Tibial artery (tissue), 4 donors: ENCODE results near the gene FDXACB1.

ENCODE experiments used
- DNase-seq, 2 donors: peaks; one replicate each; pipeline ENCODE4 v3.0.0-alpha.2; 2019
- H3K27ac ChIP-seq, 2 donors: fragments of 200-600 bp; sonication (generic) in 1 of 2; 1 replicate in 1 of 2; 2 replicates in 1 of 2; pipeline ENCODE4 v1.5.1; 2018 to 2019; ENCODE audit warnings: mild to moderate bottlenecking in 1 of 2
- H3K27me3 ChIP-seq, 2 donors: fragments of 200-600 bp; sonication (generic) in 1 of 2; one replicate each; pipeline versions ENCODE4 v1.5.1 to v1.6.0; 2016 to 2019
- H3K36me3 ChIP-seq, 3 donors: fragments of 200-600 bp; sonication (generic) in 2 of 3; one replicate each; pipeline ENCODE4 v1.5.1; 2016 to 2019; ENCODE audit warnings: mild to moderate bottlenecking in 2 of 3
- H3K4me1 ChIP-seq, 4 donors: fragments of 200-600 bp; sonication (generic) in 2 of 4; 1 replicate in 3 of 4; 2 replicates in 1 of 4; pipeline ENCODE4 v1.5.1; 2016 to 2019
- H3K4me3 ChIP-seq, 2 donors: fragments of 200-600 bp; sonication (generic) in 1 of 2; 1 replicate in 1 of 2; 2 replicates in 1 of 2; pipeline ENCODE4 v1.5.1; 2018 to 2019; ENCODE audit warnings: mild to moderate bottlenecking in 2 of 2
- H3K9me3 ChIP-seq, 3 donors: fragments of 200-600 bp; sonication (generic) in 1 of 3; one replicate each; pipeline ENCODE4 v1.5.1; 2016 to 2019
- intact Hi-C: fragments of 100-400 bp; cut with DNase I; formaldehyde crosslinking; loops from one replicate; pipeline ENCODE4 v1.15.0; 2023; ENCODE audit warnings: low total_unique reads
- TF ChIP-seq, protein P1 (sequence below), 2 experiments: fragments of 200-600 bp in 1 of 2; fragments of 450-650 bp in 1 of 2; IDR thresholded peaks; one replicate each; pipeline ENCODE4 v1.5.1; 2017 to 2019; ENCODE audit warnings: antibody characterized with exemption in 2 of 2, mild to moderate bottlenecking in 1 of 2, moderate library complexity in 1 of 2

The FDXACB1 gene

GRCh38 chr11:111835665-111836064, 43.3 kb downstream of the FDXACB1 start:
- Histone ChIP-seq H3K27ac (no peak overlapping the region), H3K9me3 (no peaks in the 10 kb centered on the region), H3K4me3 (no peak overlapping the region), H3K36me3 (peaks cover 21 to 62% (median 52%) of the 10 kb centered on the region in 3 donors), H3K4me1 (no peaks in the 10 kb centered on the region), H3K27me3 (no peaks in the 10 kb centered on the region)
- TF ChIP-seq, protein P1, sequence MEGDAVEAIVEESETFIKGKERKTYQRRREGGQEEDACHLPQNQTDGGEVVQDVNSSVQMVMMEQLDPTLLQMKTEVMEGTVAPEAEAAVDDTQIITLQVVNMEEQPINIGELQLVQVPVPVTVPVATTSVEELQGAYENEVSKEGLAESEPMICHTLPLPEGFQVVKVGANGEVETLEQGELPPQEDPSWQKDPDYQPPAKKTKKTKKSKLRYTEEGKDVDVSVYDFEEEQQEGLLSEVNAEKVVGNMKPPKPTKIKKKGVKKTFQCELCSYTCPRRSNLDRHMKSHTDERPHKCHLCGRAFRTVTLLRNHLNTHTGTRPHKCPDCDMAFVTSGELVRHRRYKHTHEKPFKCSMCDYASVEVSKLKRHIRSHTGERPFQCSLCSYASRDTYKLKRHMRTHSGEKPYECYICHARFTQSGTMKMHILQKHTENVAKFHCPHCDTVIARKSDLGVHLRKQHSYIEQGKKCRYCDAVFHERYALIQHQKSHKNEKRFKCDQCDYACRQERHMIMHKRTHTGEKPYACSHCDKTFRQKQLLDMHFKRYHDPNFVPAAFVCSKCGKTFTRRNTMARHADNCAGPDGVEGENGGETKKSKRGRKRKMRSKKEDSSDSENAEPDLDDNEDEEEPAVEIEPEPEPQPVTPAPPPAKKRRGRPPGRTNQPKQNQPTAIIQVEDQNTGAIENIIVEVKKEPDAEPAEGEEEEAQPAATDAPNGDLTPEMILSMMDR (IDR thresholded peaks at IDR 0.05): no peak
- no peak for DNase-seq
- intact Hi-C loops: no loop called here

GRCh38 chr11:111834432-111835163, 44.4 kb downstream of the FDXACB1 start:
- intact Hi-C loops: no loop called here
- H3K9me3 ChIP-seq: no peaks in the 10 kb centered on the region
- TF ChIP-seq, protein P1 (IDR thresholded peaks at IDR 0.05): no peak

DNA sequence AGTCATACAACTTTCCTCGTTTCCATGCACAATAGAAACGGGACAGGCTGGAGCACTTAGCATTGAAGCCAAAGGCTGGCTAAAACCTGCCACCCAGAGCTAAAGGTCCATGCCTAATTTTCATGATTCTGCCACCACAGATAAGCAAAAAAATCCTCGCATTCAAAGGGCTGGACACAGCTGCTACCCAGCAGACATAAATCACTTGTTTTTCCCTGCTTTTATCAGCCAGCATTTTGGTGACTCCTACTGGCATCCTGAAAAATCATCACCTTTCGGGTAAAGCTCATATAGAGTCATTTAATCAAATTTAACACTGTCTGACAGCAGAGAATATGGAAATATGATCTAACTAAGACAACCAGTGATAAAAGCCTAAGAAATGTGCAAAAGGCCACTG, 45.4 kb downstream of the FDXACB1 start:
- intact Hi-C loops: no loop called here
- Histone ChIP-seq H3K4me1 (no peaks in the 10 kb centered on the region), H3K36me3 (peaks cover 21 to 63% (median 54%) of the 10 kb centered on the region in 3 donors), H3K27ac (no peak overlapping the region), H3K27me3 (no peaks in the 10 kb centered on the region), H3K9me3 (no peaks in the 10 kb centered on the region), H3K4me3 (no peak overlapping the region)
- TF ChIP-seq, protein P1 (IDR thresholded peaks at IDR 0.05): no peak
- DNase-seq: no peak

More at GRCh38 chr11:111834432-111835163, 44.4 kb downstream of the FDXACB1 start:
- Histone ChIP-seq H3K36me3 (peaks cover 21 to 59% (median 51%) of the 10 kb centered on the region in 3 donors), H3K27me3 (no peaks in the 10 kb centered on the region), H3K27ac (no peak overlapping the region), H3K4me3 (no peak overlapping the region), H3K4me1 (no peaks in the 10 kb centered on the region)
- no peak for DNase-seq

DNA sequence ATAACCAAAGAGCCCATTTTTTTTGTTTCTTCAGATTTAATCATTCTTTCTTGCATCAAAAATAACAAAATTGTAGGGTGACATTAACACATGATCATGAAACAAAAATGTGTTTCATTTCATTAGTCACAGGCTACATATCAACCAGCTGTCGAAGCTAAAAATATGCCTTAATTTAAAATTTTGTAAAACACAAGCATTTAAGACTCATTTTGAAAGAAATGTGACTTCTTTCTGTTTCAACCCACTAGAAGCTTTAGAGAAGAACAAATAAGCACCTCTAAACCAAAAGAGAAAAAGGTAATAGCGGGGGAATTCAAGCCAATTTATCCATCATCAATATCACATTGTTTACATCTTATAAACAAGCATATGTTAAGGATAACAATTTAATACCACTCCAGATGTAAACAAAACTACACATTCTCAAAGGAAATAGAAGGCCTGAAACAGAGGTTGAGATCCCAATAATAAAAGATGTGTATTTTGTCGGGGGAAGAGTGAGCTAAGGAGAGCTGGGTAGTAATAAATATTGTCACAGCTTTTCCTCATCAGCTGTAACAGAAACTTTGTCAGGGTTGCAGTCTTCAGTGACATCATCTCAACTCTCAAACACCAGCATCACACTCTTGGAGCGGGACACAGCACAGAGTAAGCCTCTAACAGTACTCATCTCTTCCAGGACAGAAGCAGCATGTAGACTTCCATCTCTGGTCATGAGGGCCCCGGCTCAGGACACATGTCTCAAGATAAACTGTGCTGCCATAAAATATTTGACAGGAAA, 49.6 kb downstream of the FDXACB1 start:
- DNase-seq: no peak
- TF ChIP-seq, protein P1 (IDR thresholded peaks at IDR 0.05): no peak
- intact Hi-C loops: no loop called here
- Histone ChIP-seq H3K9me3 (no peaks in the 10 kb centered on the region), H3K36me3 (peaks cover 1 to 40% (median 29%) of the 10 kb centered on the region in 3 donors), H3K27me3 (no peaks in the 10 kb centered on the region), H3K4me3 (no peak overlapping the region), H3K27ac (no peak overlapping the region), H3K4me1 (no peaks in the 10 kb centered on the region)

DNA sequence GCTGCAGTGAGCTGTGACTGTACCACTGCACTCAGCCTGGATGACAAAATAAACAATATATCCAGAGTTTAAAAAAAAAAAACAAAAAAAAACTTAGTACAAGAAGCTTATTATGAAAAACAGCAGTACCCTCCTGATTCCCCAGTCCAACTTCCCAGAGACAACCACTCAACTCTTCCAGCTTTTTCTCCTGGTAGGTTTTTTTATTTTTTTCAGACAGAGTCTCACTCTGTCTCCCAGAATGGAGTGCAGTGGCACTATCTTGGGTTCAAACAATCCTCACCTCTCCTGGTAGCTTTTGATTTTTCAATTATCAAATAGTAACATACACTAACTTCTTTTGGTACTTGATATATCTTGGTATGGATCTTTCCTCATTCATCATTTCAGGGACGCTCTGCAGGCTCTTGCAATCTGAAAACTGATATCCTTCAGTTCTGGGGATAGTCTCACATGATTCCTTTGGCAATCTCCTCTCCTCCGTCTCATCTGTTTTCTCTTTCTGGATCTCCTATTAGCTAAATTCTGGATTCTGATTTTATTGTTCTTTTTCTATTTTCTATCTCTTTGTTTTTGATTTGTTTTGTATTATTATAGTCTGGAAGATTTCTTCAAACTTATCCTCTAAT, 52.5 kb downstream of the FDXACB1 start:
- H3K36me3 ChIP-seq: peaks cover 0 to 29% (median 22%) of the 10 kb centered on the region in 3 donors

More for the DNA sequence above, 52.5 kb downstream of the FDXACB1 start:
- intact Hi-C loops: no loop called here
- no peak overlapping the region for H3K4me3 ChIP-seq
- H3K9me3 ChIP-seq: no peaks in the 10 kb centered on the region
- H3K4me1 ChIP-seq: no peaks in the 10 kb centered on the region
- H3K27ac ChIP-seq: no peak overlapping the region
- DNase-seq: no peak
- TF ChIP-seq, protein P1 (IDR thresholded peaks at IDR 0.05): no peak
- H3K27me3 ChIP-seq: no peaks in the 10 kb centered on the region
